Activated gamma-delta T cell (primary cell): ENCODE data around the gene AKR1C4.
"Not testable (repeated sequence)": the region's sequence is repeated elsewhere in the genome, so short reads cannot be mapped to it uniquely, and the experiment has no call there.

ENCODE experiments used
- DNase-seq: peaks from one replicate; lab custom pipeline; 2025; lab: John Stamatoyannopoulos, UW
- total RNA-seq, 2 donors: gene quantifications; one replicate each; lab custom pipeline; 2026; lab: John Stamatoyannopoulos, UW

The AKR1C4 gene
- 0 reads per million in 2 donors for total RNA-seq

DNA sequence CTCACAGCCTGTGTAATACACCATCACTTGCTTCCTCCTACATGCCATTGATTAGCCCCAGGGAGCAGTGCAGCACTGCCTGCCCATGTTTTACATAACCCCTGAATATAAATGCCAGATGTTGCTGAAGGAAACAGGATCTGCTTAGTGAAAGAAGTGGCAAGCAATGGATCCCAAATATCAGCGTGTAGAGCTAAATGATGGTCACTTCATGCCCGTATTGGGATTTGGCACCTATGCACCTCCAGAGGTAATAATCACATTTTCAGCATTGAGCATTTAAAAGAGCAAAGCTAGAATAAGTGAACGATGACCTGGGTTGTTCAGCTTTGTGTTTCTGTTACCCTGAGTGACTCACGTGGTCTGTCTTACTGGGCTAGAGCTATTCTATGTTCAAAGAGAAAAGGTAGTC, at the start of gene AKR1C4:
Gene AKR1C4 (plus strand): TSS at position 136 of the 412 bp plus-strand sequence. CDS start 31 bp downstream, at position 167.
- DNase-seq: no peak

DNA sequence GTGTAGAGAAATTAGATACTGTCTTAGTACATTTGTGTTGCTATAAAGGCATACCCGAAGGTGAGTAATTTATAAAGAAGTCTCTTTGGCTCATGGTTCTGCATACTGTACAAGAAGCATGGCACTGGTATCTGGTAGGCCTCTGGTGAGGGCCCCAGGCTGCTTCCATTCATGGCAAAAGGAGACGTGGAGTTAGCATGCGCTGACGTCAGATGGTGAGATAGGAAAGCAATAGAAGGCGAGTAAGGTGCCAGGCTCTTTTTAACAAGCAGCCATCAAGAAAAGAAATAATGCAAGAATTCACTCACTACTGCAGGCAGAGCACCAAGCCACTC, 49.8 kb upstream of the AKR1C4 start:
- DNase-seq: no peak

DNA sequence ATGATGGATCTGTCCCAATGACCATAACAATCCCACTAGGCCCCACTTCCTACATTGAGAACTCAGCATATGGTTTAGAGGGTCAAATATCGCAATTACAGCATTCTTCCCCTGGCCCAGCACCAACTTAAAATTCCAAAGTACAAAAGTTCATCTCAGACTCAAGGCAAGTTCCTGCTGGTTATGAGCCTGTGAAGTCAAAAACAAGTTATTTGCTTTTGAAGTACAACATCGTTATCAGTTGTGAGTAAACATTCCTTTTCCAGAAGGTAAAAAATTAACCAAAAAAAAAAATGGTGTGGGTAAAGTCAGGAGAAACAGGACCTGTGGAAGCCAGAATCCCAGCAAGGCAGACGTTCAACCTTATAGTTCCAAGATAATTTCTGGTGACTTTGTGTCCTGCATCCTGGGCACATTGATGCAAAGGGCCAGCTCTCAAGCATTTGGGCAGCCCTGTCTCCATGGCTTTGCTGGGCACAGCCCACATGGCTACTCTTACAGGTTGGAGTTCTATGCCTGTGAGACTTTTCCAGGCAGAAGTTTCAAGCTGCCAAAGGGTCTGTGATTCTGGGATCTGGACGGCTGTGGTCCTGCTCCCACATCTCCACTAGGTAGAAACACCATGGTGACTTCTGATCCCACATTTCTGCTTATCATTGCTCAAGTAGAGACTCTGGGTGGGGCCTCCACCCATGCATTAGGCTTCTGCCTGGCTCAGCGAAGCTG, 49.2 kb upstream of the AKR1C4 start:
- DNase-seq: no peak

DNA sequence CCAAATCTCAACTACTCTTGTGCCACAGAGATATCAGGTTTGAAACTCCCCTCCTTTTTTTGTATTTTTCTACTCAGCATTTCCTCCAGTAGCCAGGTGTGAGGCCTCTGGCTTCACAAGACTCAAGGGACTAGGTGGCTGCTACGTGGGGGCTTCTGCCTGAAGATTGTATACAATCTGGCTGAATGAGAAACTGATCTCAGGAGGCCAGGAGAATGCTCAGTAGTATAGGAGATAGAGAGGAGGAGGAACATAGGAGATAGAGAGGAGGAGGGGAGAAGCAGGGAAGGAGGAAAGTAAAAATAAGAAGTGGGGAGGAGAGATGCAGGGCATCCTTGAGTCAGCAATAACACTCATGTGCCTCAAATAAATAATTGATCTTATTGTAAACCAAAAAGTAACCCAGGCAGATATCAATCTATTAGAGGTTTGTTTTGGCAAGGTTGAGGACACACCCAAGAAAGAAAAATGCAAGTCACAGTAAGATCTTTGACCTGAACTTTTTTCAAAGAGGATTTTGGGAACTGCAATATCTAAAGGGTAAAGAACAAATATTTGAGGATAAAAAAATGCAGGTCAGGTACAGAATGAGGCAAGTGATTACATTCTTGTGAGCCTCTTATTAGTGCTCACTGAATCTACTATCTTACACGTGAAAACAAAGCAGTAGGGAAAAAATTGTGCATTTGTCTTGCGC, 48.5 kb upstream of the AKR1C4 start:
- DNase-seq: no peak

DNA sequence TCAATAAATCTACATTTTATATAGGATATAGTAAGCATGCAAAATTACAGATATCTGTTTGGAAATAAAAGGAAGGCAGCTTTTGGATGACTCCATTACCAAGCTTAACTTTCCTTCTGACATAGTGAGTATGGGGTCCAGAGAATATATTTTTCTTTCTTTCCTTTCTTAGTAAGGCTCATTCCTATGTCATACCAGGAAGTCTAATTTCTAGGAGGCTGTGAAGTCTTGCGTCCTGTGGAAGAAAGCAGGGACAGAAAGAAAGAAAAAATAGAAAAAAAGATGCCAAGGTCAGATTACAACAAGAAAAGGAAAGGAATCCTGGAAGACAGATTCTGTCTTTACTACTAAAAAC, 48.0 kb upstream of the AKR1C4 start:
- no peak for DNase-seq

DNA sequence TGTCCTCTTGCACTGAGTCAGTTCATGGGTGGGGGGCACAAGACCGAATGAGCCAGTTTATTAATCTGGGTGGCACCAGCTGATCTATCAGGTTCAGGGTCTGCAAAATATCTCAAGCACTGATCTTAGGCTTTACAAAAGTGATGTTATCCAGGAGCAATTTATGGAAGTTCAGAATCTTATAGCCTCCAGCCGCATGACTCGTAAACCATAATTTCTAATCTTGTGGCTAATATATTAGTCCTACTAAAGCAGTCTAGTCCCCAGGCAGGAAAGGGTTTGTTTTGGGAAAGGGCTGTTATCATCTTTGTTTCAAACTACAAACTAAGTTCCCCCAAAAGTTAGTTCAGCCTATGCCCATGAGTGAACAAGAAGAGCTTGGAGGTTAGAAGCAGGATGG, 45.6 kb upstream of the AKR1C4 start:
- DNase-seq: no peak

DNA sequence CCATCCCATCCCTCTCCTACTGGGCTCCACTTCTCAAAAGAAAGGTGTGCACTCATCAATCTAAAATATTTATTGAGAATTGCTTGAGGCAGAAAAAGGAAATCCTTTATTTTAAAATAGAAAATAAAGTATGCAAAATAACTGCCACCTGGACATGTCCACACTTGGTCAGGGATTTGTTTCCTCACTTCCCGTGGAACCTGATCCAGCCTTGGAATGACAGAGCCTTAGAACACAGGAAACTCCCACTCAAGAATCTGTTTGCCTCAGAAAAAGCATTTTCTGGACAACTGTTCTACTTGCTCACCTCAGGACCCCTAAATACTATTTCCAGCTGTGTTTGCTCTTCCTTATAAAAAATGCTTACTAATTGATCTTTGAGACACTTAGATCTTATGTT, 40.7 kb upstream of the AKR1C4 start:
- no peak for DNase-seq

DNA sequence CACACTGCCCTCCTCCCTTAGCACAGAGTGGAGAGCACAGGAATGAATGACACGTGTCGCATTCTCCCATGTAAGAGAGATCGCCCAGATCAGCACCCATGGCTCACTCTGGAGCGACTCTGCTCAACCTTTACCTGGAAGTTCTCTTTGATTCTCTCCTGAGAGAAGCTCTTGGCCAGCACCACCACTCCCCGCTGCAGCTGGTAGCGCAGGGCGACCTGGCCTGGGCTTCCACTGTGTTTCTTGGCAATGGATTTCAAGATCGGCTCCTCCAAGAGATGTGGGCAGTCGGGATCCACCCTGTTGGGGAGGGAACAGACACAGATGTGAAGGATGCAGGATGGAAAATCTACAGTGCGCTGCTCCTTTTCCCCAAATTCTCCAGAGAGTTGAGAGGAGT, 39.1 kb upstream of the AKR1C4 start:
- no peak for DNase-seq

DNA sequence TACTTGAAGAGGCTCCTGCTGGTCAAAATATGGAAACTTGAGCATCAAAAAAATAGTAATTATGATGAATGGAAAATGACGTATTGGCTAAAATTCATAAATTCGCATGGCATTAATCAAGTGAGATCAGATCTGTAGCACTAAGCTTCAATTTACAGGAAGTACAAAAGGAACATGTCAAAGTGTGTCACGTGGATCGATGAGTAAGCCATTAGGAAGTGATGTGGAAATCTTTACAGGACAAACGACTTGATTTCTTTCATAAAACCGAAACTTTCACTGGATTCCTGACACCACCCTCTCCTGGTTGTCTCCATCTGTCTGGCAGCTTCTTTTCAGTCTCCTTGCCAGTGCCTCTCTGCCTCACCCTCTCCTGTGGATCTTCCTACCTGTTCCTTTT, 37.5 kb upstream of the AKR1C4 start:
- no peak for DNase-seq

DNA sequence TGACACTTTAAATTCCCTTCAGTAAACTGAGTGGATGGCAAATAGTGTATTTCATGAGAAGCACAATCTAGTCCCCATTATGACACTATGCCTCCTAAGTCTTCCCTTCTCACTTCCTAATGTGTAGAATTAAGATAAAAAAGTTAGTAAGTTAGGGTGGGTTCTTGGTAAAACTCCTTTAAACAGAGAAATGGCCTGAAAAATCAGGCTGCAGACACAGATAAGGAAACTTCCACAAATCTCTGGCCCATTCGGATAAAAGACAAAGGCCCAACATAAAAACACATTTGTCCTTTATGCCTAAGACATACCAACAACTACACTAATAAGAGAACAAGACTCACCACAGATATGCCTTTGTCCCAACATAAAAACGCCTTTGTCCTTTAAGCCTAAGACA, 33.1 kb upstream of the AKR1C4 start:
- no peak for DNase-seq

DNA sequence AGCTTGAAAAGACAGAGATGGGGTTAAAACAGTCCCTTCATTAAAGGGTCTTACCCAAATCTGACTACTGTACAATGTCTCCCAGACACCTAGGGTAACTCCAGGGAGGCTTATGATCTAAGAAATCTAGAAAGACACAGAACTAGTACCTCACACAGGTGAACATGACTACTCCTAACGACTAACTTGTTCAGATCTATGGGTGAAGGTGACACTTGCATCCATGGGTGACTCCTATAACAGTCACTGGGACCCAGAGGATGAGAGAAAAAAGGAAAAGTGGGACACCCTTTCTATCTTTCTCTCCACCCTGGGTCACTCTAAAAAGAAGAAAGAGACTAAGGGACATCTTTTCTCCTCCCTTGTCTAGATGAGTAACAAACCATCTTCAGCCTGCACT, 30.9 kb upstream of the AKR1C4 start:
- no peak for DNase-seq

DNA sequence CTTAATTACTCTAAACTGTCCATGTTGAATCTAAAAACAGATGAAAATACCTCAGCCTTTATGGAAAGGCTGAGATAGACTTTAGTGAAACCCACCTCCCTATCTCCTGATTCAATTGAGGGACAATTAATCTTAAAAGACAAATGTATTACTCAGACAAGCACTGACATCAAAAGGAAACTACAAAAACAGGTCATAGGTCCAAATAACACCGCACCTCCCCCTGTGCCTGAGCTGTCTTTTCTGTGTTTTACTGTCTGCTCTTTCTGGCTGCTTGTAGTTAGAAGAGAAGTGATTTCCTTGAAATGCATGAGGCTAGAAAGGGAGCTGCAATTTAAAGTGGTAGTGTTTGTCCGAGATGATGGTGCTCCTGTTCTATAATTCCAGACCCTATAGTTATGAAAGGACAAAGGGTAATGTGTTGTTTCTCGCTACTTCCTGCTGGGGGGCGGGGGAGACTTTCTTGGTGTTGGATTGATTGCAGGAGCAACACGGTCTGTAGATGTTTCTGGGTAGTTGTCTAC, 27.7 kb upstream of the AKR1C4 start:
- DNase-seq: no peak

DNA sequence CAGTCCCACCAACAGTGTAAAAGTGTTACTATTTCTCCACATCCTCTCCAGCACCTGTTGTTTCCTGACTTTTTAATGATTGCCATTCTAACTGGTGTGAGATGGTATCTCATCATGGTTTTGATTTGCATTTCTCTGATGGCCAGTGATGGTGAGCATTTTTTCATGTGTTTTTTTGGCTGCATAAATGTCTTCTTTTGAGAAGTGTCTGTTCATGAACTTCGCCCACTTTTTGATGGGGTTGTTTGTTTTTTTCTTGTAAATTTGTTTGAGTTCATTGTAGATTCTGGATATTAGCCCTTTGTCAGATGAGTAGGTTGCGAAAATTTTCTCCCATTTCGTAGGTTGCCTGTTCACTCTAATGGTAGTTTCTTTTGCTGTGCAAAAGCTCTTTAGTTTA, 21.1 kb upstream of the AKR1C4 start:
- DNase-seq: not testable (repeated sequence)

DNA sequence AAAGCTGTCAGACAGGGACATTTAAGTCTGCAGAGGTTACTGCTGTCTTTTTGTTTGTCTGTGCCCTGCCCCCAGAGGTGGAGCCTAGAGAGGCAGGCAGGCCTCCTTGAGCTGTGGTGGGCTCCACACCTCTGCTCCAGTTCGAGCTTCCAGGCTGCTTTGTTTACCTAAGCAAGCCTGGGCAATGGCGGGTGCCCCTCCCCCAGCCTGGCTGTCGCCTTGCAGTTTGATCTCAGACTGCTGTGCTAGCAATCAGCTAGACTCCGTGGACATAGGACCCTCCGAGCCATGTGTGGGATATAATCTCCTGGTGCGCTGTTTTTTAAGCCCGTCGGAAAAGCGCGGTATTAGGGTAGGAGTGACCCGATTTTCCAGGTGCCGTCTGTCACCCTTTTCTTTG, 16.1 kb upstream of the AKR1C4 start:
- DNase-seq: not testable (repeated sequence)

DNA sequence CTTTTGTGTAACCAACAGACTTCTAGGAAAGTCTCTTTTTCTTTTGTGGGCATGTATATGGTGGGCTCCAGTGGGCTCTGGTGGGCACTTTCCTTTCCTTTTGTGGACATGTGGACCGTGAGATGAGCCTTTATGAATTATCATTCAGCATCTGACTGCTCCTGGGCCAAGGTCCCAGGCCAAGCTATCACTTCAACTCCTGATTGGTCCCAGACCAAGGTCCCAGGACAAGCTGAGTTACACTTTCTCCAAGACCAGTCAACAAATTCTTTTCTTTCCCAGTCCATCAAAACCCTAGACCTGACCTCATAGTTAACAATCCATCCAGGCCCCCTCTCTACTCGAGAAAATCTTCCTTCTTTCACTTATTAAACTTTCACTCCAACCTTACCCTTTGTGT, 12.7 kb upstream of the AKR1C4 start:
- DNase-seq: no peak

DNA sequence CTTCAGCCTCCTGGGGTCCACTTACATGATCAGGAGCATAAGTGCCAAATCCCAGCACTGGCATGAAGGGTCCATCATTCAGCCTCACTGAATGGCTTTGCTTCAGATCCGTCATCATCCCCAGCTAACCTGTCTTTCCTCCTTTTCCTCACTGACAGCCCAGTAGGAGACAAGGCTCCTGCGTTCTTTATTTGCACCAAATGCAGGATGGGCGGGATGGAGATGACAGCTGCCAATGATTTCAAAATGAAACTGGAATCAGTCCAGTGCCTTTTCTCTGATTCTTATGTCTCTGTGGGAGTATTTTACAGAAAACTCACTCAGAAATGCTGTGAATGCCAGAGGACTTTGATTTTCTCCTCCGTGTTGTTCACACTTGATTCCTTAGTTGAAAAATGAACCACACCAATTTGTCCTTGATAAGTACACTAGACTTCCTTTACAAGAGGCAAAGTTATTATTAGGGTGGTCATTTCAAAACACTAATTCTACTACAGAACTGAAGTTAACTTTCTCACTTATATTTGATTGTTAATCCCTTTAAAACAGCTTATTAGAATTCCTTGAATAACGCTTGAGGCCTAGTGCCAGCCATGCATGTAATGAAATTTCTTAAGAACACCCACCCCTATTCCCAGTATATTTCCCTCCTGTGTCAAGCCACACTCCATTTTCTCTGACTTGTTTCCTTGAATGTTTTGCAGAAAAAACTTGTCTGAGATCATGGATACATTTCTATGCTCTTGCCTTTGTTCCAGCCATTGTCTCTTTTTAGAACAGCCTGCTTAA, 11.5 kb upstream of the AKR1C4 start, which contains the start of gene AKR1C8:
Gene AKR1C8 (minus strand): TSS at position 164 of the 789 bp plus-strand sequence. CDS start 46 bp downstream, at position 118.
- no peak for DNase-seq

DNA sequence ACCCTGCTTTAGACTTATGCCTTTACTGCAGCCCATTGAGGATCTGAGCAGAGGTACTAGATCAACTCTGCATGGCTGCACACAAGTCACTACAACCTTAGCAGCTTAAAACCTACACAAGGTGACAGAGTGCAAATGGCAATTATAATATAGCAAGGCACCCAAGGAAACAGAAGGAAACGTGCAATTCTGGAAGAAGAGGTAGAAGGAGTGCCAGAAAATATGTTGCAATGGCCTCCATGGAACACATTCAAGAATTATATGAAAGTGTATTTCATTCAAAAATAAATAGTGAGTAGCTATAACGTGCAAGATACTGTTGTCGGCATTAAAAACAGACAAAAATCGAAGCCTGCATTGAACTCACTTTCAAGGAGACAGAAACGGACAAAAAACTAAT, 8.8 kb upstream of the AKR1C4 start:
- no peak for DNase-seq

DNA sequence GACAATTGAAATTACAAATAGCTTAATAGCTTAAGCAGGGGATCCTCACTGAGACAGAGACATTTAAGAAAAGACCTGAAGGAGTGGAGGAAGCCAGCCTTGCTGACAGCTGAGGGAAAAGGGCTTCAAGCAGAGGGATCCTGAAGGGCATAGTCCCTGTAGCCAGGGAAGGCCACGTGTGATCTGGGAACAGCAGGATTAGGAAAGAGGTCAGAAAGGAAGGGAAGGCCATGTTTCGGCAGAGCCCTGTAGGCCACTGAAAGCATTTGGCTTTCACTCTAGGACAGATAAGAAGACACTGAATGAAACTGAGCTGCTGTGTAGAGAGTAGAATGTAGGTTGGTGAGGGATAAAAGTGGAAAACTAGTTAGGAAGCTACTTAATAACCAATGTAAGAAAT, 8.3 kb upstream of the AKR1C4 start:
- no peak for DNase-seq

DNA sequence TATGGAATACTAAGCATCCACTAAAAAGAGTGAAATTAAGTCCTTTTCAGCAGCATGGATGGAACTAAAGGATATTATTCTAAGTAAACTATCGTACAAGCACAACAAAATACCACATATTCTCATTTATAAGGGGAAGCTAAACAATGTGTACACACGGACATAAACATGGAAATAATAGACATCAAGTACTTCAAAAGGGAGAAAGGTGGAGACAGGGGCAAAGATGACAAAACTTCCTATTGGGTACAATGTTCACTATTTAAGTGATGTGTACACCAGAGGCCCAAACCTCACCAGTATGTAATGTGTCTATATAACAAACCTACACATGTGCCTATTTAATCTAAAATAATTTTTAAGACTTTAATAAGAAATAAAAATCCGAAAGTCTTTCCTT, 2.2 kb upstream of the AKR1C4 start:
- DNase-seq: no peak

DNA sequence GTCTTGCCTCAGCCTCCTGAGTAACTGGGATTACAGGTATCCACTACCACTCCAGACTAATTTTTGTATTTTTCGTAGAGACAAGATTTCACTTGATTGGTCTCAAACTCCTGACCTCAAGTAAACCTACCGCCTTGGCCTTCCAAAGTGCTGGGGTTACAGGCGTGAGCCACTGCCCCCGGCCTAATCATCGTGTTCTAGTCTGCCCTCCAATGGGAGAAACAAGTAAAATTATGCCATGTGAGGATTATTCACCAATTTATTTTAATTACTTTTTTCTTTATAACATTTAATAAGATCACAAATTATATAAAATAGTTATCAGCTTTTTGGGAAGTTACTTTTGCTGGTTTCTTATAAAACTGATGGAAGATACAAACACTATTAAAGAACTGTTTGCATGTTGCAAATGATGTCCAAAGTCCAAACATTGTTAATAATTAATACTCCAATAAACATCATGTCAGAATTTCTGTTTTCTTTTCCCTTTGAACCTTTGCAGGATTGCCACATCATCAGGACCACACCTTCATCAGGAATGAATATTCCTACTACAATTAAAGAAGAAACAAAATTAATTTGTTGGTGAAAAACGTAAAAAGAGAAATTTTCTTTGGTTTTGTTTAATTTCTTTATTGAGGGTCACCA, 786 bp upstream of the AKR1C4 start:
- no peak for DNase-seq

DNA sequence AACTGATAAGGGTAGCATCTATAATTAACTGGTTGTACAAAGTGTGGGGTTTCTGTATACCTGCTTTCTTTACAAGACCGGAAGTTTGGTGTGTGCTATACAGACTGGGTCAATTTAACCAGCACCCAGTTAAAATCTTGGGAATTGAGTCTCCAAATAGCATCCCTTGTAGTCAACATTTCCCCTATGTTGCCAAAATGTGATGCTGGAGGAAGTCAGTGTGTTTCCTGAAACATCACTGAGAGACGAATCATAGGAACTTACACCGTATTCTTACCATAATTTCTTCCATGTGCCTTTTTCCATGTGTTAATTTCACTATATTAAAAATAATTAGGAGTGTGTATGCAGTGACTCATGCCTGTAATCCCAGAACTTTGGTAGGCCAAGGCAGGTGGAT, 1.7 kb downstream of the AKR1C4 start:
- DNase-seq: no peak

DNA sequence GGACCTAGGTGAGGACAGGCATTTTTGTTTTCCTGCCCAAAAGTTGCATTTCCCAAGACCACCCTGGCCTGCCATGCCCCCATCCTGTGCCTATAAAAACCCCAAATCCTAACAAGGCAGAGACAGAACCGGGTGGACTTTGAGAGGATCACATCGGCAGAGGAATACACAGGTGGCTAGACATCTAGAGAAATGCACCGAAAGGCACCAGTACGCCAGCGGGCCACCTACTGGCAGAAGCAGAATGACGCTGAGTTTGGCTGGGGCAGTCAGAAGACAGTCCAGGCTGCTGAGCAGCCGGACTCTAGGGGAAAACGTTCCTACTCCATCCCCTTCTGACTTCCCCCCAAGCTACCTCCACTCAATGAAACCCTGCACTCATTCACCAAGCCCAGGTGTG, 2.8 kb downstream of the AKR1C4 start:
- no peak for DNase-seq
